Coronary artery (tissue), 2 donors: Measurements from ENCODE around the gene PTPRD.
"Not testable (repeated sequence)": the region's sequence is repeated elsewhere in the genome, so short reads cannot be mapped to it uniquely, and the experiment has no call there.

ENCODE experiments used
- DNase-seq: peaks from one replicate; pipeline ENCODE4 v3.0.0-alpha.2; 2017; ENCODE audit warnings: low spot score
- H3K27ac ChIP-seq, 2 donors: fragments of 200-600 bp; sonication (generic); one replicate each; pipeline ENCODE4 v1.5.1; 2016 to 2019
- H3K4me3 ChIP-seq: fragments of 200-600 bp; sonication (generic); 2 replicates; pipeline ENCODE4 v1.5.1; 2016; ENCODE audit warnings: mild to moderate bottlenecking, moderate library complexity
- TF ChIP-seq, protein P1 (sequence below): fragments of 200-600 bp; sonication (generic); IDR thresholded peaks from one replicate; pipeline ENCODE4 v1.5.1; 2019; ENCODE audit warnings: antibody characterized with exemption

Gene PTPRD

DNA sequence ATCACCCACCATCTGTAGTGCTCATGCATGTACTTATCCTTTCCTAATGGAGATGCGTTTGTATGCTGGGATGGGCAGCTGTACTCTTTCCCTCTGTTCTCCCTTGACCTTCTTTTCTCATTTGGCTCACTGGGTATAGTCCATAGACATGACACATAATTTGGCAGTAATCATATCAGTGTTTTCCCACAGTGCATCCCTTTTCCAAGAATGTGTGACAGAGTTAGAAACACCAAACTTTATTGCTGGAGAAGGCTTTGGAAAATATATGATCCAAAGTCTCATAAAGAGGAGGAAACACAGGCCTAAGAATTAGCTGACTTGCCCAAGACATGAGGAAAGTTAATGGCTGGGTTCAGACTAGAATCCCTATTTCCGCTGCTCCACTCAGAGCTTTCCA lies 1579.8 kb downstream of the PTPRD start:
- no peak for DNase-seq
- Histone ChIP-seq H3K27ac (no peak overlapping the region), H3K4me3 (no peak overlapping the region)
- TF ChIP-seq, protein P1, sequence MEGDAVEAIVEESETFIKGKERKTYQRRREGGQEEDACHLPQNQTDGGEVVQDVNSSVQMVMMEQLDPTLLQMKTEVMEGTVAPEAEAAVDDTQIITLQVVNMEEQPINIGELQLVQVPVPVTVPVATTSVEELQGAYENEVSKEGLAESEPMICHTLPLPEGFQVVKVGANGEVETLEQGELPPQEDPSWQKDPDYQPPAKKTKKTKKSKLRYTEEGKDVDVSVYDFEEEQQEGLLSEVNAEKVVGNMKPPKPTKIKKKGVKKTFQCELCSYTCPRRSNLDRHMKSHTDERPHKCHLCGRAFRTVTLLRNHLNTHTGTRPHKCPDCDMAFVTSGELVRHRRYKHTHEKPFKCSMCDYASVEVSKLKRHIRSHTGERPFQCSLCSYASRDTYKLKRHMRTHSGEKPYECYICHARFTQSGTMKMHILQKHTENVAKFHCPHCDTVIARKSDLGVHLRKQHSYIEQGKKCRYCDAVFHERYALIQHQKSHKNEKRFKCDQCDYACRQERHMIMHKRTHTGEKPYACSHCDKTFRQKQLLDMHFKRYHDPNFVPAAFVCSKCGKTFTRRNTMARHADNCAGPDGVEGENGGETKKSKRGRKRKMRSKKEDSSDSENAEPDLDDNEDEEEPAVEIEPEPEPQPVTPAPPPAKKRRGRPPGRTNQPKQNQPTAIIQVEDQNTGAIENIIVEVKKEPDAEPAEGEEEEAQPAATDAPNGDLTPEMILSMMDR, result no peak

DNA sequence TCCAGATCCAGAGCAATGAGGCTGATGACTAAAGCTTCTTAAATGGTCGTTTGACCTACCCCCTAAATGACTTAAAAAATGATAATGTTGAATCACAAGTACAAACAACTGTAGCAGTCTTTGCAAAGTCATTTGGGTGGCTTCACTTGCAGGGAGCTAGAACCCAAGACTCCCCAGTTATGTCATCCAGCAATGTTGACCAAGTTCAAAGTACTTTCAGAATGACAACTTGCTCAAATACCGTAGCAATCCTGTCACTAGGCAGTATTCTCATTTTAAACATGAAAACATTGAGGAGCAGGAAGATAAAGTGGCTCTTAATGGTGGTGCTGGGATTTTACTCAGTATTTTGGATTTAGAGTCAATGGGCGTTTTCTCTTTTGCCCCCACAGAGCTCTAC lies 1596.2 kb downstream of the PTPRD start:
- no peak for DNase-seq
- no peak overlapping the region for H3K4me3 ChIP-seq
- TF ChIP-seq, protein P1, result no peak
- H3K27ac ChIP-seq, result no peak overlapping the region

DNA sequence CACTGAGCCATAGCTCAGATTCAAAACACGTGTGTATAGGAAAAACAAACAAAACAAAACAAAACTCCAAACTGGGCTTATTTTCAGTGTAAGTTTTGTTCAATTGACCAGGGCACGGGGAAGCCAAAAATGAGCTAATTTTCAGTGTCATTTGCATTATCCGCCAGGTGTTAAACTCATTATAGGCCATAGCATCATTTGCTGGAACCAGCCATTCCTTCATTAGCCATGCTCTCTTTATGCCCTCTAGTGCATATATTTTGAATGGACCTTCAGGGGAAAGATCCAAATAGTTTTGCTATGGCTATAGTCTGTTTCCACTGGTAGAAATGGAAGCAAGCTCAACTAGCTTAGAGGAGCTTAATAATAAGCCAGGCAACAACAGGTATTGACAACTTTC lies 1608.0 kb downstream of the PTPRD start:
- no peak for DNase-seq
- Histone ChIP-seq H3K27ac (no peak overlapping the region), H3K4me3 (no peak overlapping the region)
- TF ChIP-seq, protein P1, result no peak

DNA sequence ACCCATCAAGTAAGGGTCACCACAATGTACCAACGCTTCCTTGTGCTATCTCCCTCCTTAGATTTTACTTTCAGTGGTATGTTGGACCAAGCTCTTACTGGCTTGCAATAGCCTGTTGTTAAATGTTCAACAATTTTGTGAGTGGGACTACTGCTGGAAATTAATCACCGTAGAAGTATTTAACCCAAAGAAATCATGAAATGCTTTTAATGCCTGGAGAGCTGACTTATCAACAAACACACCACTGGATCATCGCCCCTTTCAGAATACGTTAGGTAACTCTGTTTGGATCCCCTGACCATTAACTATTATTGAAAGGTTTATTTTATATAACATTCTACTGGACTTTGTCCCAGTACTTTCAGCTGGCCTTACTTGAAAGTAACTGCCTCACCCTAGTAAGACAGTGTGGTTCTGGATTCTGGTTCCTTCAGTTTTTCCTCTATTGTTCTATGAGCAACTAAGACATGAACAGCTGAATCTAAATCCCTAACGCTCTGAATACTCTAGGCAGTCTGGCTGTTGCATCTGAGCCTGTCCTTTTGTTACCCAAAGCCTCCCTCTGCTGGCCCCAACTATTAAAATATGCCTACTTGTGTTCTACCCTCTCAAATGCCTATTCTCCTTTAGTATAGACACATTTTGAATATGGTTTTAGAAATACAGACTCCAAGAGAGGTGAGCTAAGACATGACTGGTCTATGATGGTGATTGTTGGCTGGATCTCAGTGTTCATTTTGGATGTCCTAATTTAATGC lies 1609.8 kb downstream of the PTPRD start:
- no peak for DNase-seq
- TF ChIP-seq, protein P1, result no peak
- Histone ChIP-seq H3K27ac (no peak overlapping the region), H3K4me3 (no peak overlapping the region)

DNA sequence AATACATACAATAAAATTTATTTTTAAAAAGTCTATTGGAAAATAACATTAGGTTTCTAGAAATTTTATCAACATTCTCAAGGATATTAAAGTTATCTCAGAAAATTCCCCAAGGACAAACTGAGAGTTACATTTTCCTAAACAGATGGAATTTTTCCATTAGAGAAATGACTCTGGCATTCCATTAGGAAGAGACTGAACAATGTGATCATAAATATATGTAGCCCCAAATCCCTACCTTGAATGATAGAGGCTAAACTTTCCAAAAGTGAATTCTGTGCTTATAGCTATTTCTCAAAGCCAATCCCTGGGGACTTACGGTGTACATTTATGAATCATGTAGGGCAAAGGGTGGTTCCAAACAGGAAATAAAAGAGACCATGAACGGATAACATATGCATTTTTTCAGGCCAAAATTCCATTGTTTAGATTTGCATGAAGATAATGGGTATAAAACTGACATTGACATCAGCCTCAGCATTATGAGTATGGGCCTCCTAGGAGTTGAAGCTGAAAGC lies 1632.2 kb downstream of the PTPRD start:
- TF ChIP-seq, protein P1, result no peak
- DNase-seq, result no peak
- Histone ChIP-seq H3K27ac (no peak overlapping the region), H3K4me3 (no peak overlapping the region)

DNA sequence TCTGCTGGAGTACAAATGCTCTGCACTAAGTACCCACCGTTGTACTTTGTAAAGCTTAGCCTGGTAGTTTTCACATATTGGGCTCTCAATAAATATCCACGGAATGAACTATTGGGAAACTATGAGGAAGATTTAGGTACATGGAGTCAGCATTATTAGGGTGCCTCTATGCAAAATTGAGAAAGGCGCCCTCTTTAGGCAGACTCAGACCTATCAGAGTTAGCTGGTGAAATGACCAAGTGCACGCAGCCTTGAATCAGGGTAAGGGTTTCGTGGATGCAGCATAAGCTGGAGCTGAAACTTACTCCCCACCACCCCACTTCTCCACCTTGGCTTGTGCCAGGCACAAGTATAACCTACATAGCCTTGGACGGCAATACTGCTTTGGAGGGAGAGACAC lies 1634.5 kb downstream of the PTPRD start:
- Histone ChIP-seq H3K4me3 (no peak overlapping the region), H3K27ac (no peak overlapping the region)
- no peak for DNase-seq
- TF ChIP-seq, protein P1, result no peak

DNA sequence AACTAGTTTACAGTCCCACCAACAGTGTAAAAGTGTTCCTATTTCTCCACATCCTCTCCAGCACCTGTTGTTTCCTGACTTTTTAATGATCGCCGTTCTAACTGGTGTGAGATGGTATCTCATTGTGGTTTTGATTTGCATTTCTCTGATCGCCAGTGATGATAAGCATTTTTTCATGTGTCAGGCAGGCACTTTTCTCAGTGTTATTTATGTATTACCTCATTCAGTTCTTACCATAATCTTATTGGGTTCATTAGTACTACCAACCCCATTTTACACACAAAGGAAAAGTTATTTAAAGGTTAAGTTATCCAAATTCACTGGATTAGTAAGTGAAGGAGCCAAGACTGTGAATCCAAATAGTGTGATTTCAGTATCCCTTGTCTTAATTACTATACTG lies 1644.5 kb downstream of the PTPRD start:
- not testable (repeated sequence) for H3K27ac ChIP-seq, H3K4me3 ChIP-seq, DNase-seq
